Neural crest cell (in vitro differentiated cells): ENCODE measurements around the gene PCBP4. TPM values are rescaled to one million over a fixed set of nuclear protein-coding genes. Genes with fewer than 3 reads are reported as not detected.

Experiments used
- DNase-seq: peaks from one replicate; pipeline ENCODE4 v3.0.0; 2021; ENCODE audit warnings: low read depth, mixed read lengths, low spot score
- H3K27ac Mint-ChIP-seq: one replicate; pipeline ENCODE4 v1.8.0; 2021; ENCODE audit warnings: mild to moderate bottlenecking, mixed read lengths; ENCODE audit not compliant: unreplicated experiment
- H3K27me3 Mint-ChIP-seq: 2 replicates; pipeline ENCODE4 v1.8.0; 2021; ENCODE audit warnings: low read depth, mild to moderate bottlenecking, mixed read lengths
- H3K36me3 Mint-ChIP-seq: 2 replicates; pipeline ENCODE4 v1.8.0; 2021; ENCODE audit warnings: low read depth, mild to moderate bottlenecking, mixed read lengths
- H3K4me1 Mint-ChIP-seq: 2 replicates; pipeline ENCODE4 v1.8.0; 2021; ENCODE audit warnings: mixed read lengths
- H3K4me3 Mint-ChIP-seq: one replicate; pipeline ENCODE4 v1.8.0; 2021; ENCODE audit warnings: mild to moderate bottlenecking, mixed read lengths
- H3K9me3 Mint-ChIP-seq: 2 replicates; pipeline ENCODE4 v1.8.0; 2021; ENCODE audit warnings: mixed read lengths
- CTCF ChIP-seq: fragments of 200-600 bp; sonication (generic); conservative IDR thresholded peaks from 2 replicates; pipeline ENCODE4 v1.5.0; 2021; ENCODE audit warnings: antibody characterized with exemption, mild to moderate bottlenecking
- total RNA-seq: library from RNA; stranded (reverse); gene quantifications from 2 replicates; pipeline ENCODE4 v1.2.1, GENCODE V29; 2021

PCBP4 gene
- total RNA-seq, 1 donor from 2014 or later: 235 TPM

- peak within 1 kb of the TSS; percentile 83 for H3K27ac Mint-ChIP-seq
- peak within 1 kb of the TSS; percentile 95 for H3K4me3 Mint-ChIP-seq
- TF ChIP-seq CTCF: peak; percentile 100
- no peaks in the 10 kb centered on the region for H3K27me3 Mint-ChIP-seq
- H3K9me3 Mint-ChIP-seq: no peaks in the 10 kb centered on the region
- DNase-seq: peak; percentile 99
- no peaks in the 10 kb centered on the region for H3K36me3 Mint-ChIP-seq
- peaks cover 28% of the 10 kb centered on the region for H3K4me1 Mint-ChIP-seq
Observed at GRCh38 chr3:51941798-51942602, 25.3 kb downstream of the PCBP4 start, which contains the start of the genes PARP3 and RRP9. Gene PARP3, plus strand, starts transcription at chr3:51942363. Its CDS starts 993 bp downstream, at chr3:51943356. Gene RRP9, minus strand, starts transcription at chr3:51941904. Its CDS starts 37 bp downstream, at chr3:51941867.

GRCh38 chr3:51941463-51941797 is 25.8 kb downstream of the PCBP4 start:
- H3K27me3 Mint-ChIP-seq: no peaks in the 10 kb centered on the region
- no peak for TF ChIP-seq CTCF
- no peaks in the 10 kb centered on the region for H3K36me3 Mint-ChIP-seq
- peaks cover 28% of the 10 kb centered on the region for H3K4me1 Mint-ChIP-seq
- H3K4me3 Mint-ChIP-seq: peak overlapping the region; percentile 95
- no peaks in the 10 kb centered on the region for H3K9me3 Mint-ChIP-seq
- peak overlapping the region; percentile 63 for H3K27ac Mint-ChIP-seq
- no peak for DNase-seq

- no peak for TF ChIP-seq CTCF
- Mint-ChIP-seq H3K4me1 (peaks cover 28% of the 10 kb centered on the region), H3K36me3 (no peaks in the 10 kb centered on the region), H3K27me3 (no peaks in the 10 kb centered on the region), H3K4me3 (peak overlapping the region; percentile 95), H3K27ac (peak overlapping the region; percentile 63), H3K9me3 (no peaks in the 10 kb centered on the region)
- no peak for DNase-seq
Observed at GRCh38 chr3:51940648-51941462, 26.4 kb downstream of the PCBP4 start.

- no peak for DNase-seq
- no peak for TF ChIP-seq CTCF
- H3K9me3 Mint-ChIP-seq: no peaks in the 10 kb centered on the region
- peaks cover 28% of the 10 kb centered on the region for H3K4me1 Mint-ChIP-seq
- no peak overlapping the region for H3K27ac Mint-ChIP-seq
- H3K27me3 Mint-ChIP-seq: no peaks in the 10 kb centered on the region
- H3K4me3 Mint-ChIP-seq: peak overlapping the region; percentile 95
- no peaks in the 10 kb centered on the region for H3K36me3 Mint-ChIP-seq
Observed at GRCh38 chr3:51938780-51939425, 28.4 kb downstream of the PCBP4 start.
